Psoas muscle (tissue), 8 donors: ENCODE data around the gene NFRKB. TPM values are rescaled to one million over a fixed set of nuclear protein-coding genes. Genes with fewer than 3 reads are reported as not detected.
"Not testable (repeated sequence)": the region's sequence is repeated elsewhere in the genome, so short reads cannot be mapped to it uniquely, and the experiment has no call there.

Source experiments
- ATAC-seq, 4 donors: fragments of 200-7000 bp; cut with Tn5 transposase; one replicate each; pipeline ENCODE4 v1.9.1; 2020; ENCODE audit warnings: moderate library complexity in 3 of 4, mild to moderate bottlenecking in 2 of 4
- DNase-seq, 2 donors: peaks; one replicate each; pipeline ENCODE4 v3.0.0-alpha.2; 2020
- H3K27ac ChIP-seq: fragments of 200-600 bp; one replicate; pipeline ENCODE4 v1.8.0; 2022
- H3K27me3 ChIP-seq, 3 donors: fragments of 200-600 bp in 1 of 3; one replicate each; pipeline versions ENCODE4 v1.6.1 to v1.8.0; 2013 to 2022; ENCODE audit warnings: low read length in 2 of 3, mild to moderate bottlenecking in 2 of 3, moderate library complexity in 1 of 3; ENCODE audit not compliant: insufficient read depth in 3 of 3
- H3K36me3 ChIP-seq, 2 donors: fragments of 200-600 bp in 1 of 2; one replicate each; pipeline versions ENCODE4 v1.6.1 to v1.8.0; 2013 to 2022; ENCODE audit warnings: low read depth in 1 of 2, mild to moderate bottlenecking in 1 of 2, moderate library complexity in 1 of 2; ENCODE audit not compliant: insufficient read depth in 1 of 2
- H3K4me1 ChIP-seq: fragments of 200-600 bp; one replicate; pipeline ENCODE4 v1.8.0; 2022
- H3K4me3 ChIP-seq: fragments of 200-600 bp; one replicate; pipeline ENCODE4 v1.8.0; 2022; ENCODE audit warnings: mild to moderate bottlenecking
- H3K9me3 ChIP-seq: fragments of 200-600 bp; one replicate; pipeline ENCODE4 v1.8.0; 2022
- WGBS, 3 donors: extraction: QIAGEN DNeasy Blood & Tissue Kit; methylation state at CpG; one replicate each; pipeline versions ENCODE4 v1.1.6 to v1.1.7; 2013; 5-methylcytosine and 5-hydroxymethylcytosine counted together
- intact Hi-C, 2 donors: fragments of 100-400 bp; cut with DNase I; formaldehyde crosslinking; loops; one replicate each; pipeline versions ENCODE4 v1.11.0 to v1.14.2; 2022
- polyA plus RNA-seq, 3 donors: library from polyadenylated mRNA; stranded (reverse); fragments of 200-250 nt; gene quantifications; one replicate each; pipeline ENCODE4 v1.2.3, GENCODE V29; 2013
- total RNA-seq, 4 donors: library from RNA; stranded (reverse); fragmentation: NEBNext Ultra II Directional in 2 of 4; extraction: Animal tissue kit (Norgen Biotek cat#: 25700) in 2 of 4; gene quantifications; one replicate each; pipeline versions ENCODE4 v1.2.1 to v1.2.4, GENCODE V29; 2021 to 2023
- TF ChIP-seq, protein P1 (sequence below): fragments of 200-600 bp; IDR thresholded peaks from one replicate; pipeline ENCODE4 v1.8.0; 2022; ENCODE audit warnings: antibody characterized with exemption
- donor health status: healthy with polysubstance abuse.
- donor health status: DM: no; HTN: no; CAD: no; lungs with moderate emphysema.
- donor health status: Bipolar disorder and iron deficiency.
- donor health status: healthy.
- donor health status: DM: yes; HTN: yes; CAD: no.
- donor health status: DM: no; HTN: no; CAD: no.
- donor health status: DM: no; HTN: no; CAD: no.
- donor health status: DM: yes; HTN: yes; CAD: no.

NFRKB gene
- total and polyA plus RNA-seq, 7 donors = 7.4 to 18.3 (median 14.2) TPM

DNA sequence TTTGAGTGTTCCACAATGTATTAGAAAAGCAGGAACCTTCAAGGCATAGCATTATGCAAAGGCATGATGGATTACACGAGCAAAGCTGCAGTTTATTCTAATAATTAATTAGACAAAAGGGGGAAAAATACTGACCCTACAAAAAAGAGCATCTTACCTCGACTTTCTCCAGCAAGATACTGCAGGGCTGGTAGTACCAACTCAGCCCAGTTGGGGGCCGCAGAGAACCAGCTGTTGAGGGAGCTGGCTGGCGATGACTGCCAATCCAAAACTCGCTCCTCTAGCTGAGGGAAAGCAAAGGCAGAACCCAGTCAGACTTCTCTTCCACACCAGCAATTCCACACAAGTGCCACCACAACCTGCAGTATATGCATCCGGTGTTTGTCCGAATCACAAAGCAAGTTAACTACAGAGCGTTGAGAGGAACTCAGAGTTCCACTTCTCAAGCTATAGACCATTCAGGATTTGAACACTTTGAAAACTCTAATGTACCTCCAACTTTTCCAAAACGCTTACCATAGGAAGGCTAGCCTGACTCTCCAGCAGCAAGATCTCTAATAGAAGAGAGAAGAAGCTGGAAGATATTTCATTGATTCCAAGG is 13.7 kb downstream of the NFRKB start:
- peak in 1 of 4 donors; percentile 43 for ATAC-seq
- no peak for DNase-seq
- H3K4me3 ChIP-seq = no peak overlapping the region
- no peaks in the 10 kb centered on the region for H3K9me3 ChIP-seq
- H3K4me1 ChIP-seq = no peaks in the 10 kb centered on the region
- no peak overlapping the region for H3K27ac ChIP-seq
- TF ChIP-seq, protein P1, sequence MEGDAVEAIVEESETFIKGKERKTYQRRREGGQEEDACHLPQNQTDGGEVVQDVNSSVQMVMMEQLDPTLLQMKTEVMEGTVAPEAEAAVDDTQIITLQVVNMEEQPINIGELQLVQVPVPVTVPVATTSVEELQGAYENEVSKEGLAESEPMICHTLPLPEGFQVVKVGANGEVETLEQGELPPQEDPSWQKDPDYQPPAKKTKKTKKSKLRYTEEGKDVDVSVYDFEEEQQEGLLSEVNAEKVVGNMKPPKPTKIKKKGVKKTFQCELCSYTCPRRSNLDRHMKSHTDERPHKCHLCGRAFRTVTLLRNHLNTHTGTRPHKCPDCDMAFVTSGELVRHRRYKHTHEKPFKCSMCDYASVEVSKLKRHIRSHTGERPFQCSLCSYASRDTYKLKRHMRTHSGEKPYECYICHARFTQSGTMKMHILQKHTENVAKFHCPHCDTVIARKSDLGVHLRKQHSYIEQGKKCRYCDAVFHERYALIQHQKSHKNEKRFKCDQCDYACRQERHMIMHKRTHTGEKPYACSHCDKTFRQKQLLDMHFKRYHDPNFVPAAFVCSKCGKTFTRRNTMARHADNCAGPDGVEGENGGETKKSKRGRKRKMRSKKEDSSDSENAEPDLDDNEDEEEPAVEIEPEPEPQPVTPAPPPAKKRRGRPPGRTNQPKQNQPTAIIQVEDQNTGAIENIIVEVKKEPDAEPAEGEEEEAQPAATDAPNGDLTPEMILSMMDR = peak; percentile 32
- 77 to 83% (median 77%) methylated on average over 9 of the region's 9 CpGs for WGBS, 3 donors
- peaks cover 46 to 100% of the 10 kb centered on the region in 2 donors for H3K36me3 ChIP-seq
- intact Hi-C loops = no loop called here
- H3K27me3 ChIP-seq = no peaks in the 10 kb centered on the region

DNA sequence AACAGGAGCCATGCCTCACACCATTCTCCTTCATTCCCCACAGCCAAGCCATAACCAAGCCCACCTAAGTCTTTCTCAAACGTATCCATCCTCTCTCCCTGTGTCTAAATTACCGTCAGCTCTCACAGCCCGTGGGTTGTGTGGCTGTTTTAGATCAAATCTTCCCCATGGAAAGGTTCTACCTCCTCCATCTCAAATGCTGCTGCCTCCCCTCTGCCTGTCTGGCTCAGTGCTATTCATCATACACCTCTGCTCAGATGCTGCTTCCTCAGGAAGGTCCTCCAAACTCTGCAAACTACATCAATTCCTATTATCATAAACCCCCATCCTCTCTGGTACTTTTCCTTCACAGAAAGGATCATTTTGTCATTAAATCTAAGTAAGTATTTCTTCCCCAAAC is 15.1 kb downstream of the NFRKB start:
- intact Hi-C loops = no loop called here
- 89 to 93% (median 90%) methylated on average over 3 of the region's 3 CpGs for WGBS, 3 donors
- no peaks in the 10 kb centered on the region for H3K4me1 ChIP-seq
- H3K4me3 ChIP-seq = no peak overlapping the region
- peaks cover 37 to 100% of the 10 kb centered on the region in 2 donors for H3K36me3 ChIP-seq
- DNase-seq (no peak), ATAC-seq (no peak)
- H3K27me3 ChIP-seq = no peaks in the 10 kb centered on the region
- no peak overlapping the region for H3K27ac ChIP-seq
- TF ChIP-seq, protein P1 = no peak
- H3K9me3 ChIP-seq = no peaks in the 10 kb centered on the region

DNA sequence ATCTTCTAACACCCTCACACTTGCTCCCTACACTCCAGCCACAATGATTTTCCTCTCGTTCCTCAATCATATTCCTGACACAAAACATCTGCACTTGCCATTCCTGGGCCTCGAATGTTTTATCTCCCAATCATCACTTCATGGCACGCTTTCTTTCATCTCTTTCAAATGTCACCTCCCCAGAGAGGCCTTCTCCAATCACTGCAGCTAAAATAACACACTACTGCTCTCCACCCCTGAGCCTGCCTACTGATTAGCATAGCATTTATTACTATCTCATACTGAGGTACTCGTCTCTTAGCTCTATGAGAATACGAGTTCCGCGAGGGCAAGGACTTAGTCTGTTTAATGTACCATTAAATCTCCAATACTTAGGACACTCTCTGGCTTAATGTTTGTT is 23.5 kb downstream of the NFRKB start:
- intact Hi-C loops = no loop called here
- H3K27ac ChIP-seq = no peak overlapping the region
- WGBS, 3 donors = 84 to 89% (median 88%) methylated on average over 7 of the region's 7 CpGs
- H3K36me3 ChIP-seq = peaks cover 15 to 100% of the 10 kb centered on the region in 2 donors
- H3K4me1 ChIP-seq = no peaks in the 10 kb centered on the region
- TF ChIP-seq, protein P1 = no peak
- DNase-seq = no peak
- no peak for ATAC-seq
- H3K4me3 ChIP-seq = no peak overlapping the region
- no peaks in the 10 kb centered on the region for H3K9me3 ChIP-seq
- no peaks in the 10 kb centered on the region for H3K27me3 ChIP-seq

DNA sequence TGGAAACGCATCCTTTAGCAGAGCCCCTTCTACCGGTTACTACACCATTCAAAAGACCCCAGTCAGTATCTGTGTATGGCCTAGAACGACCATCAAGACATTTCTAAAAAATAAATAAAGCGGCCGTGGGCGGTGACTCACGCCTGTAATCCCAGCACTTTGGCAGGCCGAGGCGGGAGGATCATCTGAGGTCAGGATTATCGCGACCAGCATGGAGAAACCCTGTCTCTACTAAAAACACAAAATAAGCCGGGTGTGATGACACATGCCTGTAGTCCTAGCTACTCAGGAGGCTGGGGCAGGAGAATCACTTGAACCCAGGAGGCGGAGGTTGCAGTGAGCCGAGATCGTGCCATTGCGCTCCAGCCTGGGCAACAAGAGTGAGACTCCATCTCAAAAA is 26.8 kb downstream of the NFRKB start:
- DNase-seq, intact Hi-C loops, H3K27ac ChIP-seq, H3K9me3 ChIP-seq, H3K4me3 ChIP-seq, ATAC-seq, H3K4me1 ChIP-seq, H3K27me3 ChIP-seq: not testable (repeated sequence)
- peaks cover 10 to 100% of the 10 kb centered on the region in 2 donors for H3K36me3 ChIP-seq
- 85 to 90% (median 85%) methylated on average over 16 of the region's 16 CpGs for WGBS, 3 donors

DNA sequence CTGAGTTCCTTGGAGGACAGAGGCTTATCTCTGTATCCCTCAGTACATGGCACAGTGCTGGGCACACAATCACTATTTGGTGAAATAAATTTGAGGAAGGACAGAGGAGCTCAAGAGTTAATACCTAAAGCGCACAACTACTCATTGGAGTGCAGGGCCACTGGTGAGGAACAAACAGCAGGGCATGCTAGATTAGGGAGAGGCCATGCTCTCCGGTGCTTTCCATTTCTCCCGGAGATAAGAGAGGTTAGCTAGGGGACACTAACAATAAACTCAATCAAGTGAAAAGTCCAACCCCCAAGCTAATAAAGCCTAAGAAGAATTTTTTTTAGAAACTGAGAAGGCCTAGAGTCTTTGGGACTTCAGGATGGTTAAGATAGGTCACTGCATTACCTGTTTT is 29.1 kb downstream of the NFRKB start:
- no peak overlapping the region for H3K27ac ChIP-seq
- H3K4me3 ChIP-seq = no peak overlapping the region
- H3K36me3 ChIP-seq = peaks cover 5 to 98% of the 10 kb centered on the region in 2 donors
- intact Hi-C loops = no loop called here
- ATAC-seq (no peak), DNase-seq (no peak)
- WGBS, 3 donors = 88 to 97% (median 89%) methylated on average over 3 of the region's 3 CpGs
- H3K9me3 ChIP-seq = no peaks in the 10 kb centered on the region
- no peaks in the 10 kb centered on the region for H3K27me3 ChIP-seq
- H3K4me1 ChIP-seq = no peaks in the 10 kb centered on the region
- TF ChIP-seq, protein P1 = no peak
